ENCODE results near the gene PDXK.

- TF ChIP-seq, protein P1, sequence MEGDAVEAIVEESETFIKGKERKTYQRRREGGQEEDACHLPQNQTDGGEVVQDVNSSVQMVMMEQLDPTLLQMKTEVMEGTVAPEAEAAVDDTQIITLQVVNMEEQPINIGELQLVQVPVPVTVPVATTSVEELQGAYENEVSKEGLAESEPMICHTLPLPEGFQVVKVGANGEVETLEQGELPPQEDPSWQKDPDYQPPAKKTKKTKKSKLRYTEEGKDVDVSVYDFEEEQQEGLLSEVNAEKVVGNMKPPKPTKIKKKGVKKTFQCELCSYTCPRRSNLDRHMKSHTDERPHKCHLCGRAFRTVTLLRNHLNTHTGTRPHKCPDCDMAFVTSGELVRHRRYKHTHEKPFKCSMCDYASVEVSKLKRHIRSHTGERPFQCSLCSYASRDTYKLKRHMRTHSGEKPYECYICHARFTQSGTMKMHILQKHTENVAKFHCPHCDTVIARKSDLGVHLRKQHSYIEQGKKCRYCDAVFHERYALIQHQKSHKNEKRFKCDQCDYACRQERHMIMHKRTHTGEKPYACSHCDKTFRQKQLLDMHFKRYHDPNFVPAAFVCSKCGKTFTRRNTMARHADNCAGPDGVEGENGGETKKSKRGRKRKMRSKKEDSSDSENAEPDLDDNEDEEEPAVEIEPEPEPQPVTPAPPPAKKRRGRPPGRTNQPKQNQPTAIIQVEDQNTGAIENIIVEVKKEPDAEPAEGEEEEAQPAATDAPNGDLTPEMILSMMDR (IDR thresholded peaks at IDR 0.05; ENCODE audit: insufficient read depth, low read length, poor library complexity, severe bottlenecking): no peak
- TF ChIP-seq EZH2phosphoT487 (conservative IDR thresholded peaks at IDR 0.05; ENCODE audit: low read length): no peak
Measured at GRCh38 chr21:43797415-43797814, 78.5 kb downstream of the PDXK start.
